D721Med (cell line): ENCODE measurements around the gene TDP2.
"Not testable (repeated sequence)": the region's sequence is repeated elsewhere in the genome, so short reads cannot be mapped to it uniquely, and the experiment has no call there.

Experiments
- DNase-seq: peaks from one replicate; pipeline ENCODE4 v3.0.0; 2011; ENCODE audit warnings: low spot score; ENCODE audit not compliant: insufficient read length
- FAIRE-seq: peaks from 2 replicates; lab custom pipeline; 2011; peaks lifted over from hg19 to GRCh38; lab: Jason Lieb, UNC
- CTCF ChIP-seq: IDR thresholded peaks from 2 replicates; pipeline ENCODE4 v1.5.1; 2012; ENCODE audit warnings: mild to moderate bottlenecking, control low read depth; ENCODE audit not compliant: insufficient read depth; ENCODE audit errors: missing control alignments

The TDP2 gene

GRCh38 chr6:24666097-24666640 is 530 bp downstream of the TDP2 start:
- DNase-seq (no peak), FAIRE-seq (no peak)
- no peak for TF ChIP-seq CTCF

- no peak for FAIRE-seq
- no peak for TF ChIP-seq CTCF
- no peak for DNase-seq
Observed at GRCh38 chr6:24664046-24664987, 2.4 kb downstream of the TDP2 start.

GRCh38 chr6:24663189-24663588 is 3.5 kb downstream of the TDP2 start:
- no peak for DNase-seq
- FAIRE-seq: no peak
- no peak for TF ChIP-seq CTCF

GRCh38 chr6:24662236-24662635 is 4.5 kb downstream of the TDP2 start:
- DNase-seq (no peak), FAIRE-seq (no peak)
- TF ChIP-seq CTCF: no peak

- not testable (repeated sequence) for DNase-seq, FAIRE-seq
Observed at GRCh38 chr6:24661759-24662158, 4.9 kb downstream of the TDP2 start.

GRCh38 chr6:24660105-24660504 is 6.6 kb downstream of the TDP2 start:
- no peak for TF ChIP-seq CTCF
- DNase-seq: no peak
- FAIRE-seq: no peak

- no peak for DNase-seq
- no peak for TF ChIP-seq CTCF
- no peak for FAIRE-seq
Observed at GRCh38 chr6:24659561-24659960, 7.1 kb downstream of the TDP2 start.
